NCI-H2029 (cell line): ENCODE results near the gene MTG2.

Source experiments
- DNase-seq: peaks from one replicate; lab custom pipeline; 2025; lab: John Stamatoyannopoulos, UW

MTG2 gene

GRCh38 chr20:62235777-62236157, 52.9 kb downstream of the MTG2 start:
- no peak for DNase-seq

DNA sequence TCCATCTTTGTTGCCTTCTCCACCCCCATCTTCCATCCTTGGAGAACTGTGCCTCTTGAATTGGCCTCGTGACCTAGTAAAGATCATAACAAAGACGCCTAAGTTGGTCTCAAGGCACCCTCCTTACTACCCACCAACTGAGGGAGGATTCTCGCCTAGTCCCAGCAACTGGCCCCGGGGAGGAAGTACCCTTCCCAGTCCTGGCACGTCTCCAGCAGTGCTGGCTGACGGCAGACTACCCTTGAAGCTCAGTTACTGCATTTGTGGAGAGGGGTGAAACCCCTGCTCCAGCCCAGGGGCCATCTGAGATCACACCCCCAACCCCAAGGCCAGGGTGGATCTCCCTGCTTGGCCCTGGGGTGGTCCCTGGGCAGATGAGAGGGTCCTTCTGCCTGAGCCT, 53.4 kb downstream of the MTG2 start:
- DNase-seq, result no peak

DNA sequence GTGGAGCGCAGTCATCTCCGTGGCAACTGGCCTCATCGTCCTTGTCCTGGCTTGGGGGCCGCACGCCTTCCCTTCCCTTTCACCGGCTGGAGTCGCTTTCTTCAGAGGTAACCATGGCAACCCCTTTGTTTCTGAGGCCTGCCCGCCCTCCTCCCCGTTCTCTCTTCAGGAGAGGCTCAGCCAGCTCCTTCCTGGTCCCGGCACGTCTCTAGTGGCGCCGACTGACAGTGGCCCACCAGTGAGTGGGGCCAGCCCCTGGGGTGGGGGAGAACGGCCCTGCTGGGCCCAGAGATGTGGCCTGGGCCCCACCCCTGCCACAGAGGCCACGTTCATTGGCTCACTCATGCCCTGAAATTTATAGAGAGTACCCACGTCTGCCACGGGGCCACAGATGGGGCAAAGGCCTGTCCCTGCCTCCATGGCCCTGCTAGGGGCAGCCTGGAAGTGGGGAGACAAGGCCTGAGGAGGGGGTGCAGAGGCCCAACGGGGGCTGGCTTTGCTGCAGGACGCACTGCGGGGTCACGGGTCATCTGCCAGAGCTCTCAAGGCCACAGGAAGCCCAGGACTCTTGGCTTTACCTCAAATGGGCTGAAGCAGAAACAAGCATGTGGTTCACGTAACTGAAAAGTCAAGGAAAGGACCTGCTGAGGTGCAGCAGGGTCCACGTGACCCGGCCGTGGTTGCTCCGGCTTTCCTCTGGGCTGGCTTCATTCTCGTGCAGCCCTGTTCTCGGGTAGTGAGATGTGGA, 54.1 kb downstream of the MTG2 start:
- DNase-seq, result no peak

DNA sequence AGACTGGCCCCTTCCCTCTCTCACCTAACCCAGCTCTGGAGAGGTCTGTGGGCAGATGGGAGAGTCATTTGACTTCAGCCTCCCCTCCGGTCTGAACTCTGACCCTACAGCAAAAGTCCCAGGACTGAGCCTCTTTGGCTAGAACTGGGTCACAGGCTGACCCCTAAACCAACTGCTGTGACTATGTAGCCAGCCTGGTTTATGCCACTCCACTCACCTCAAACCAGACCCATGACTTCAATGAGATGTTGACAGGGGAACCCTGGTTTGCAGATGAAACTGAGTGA, 54.6 kb downstream of the MTG2 start:
- DNase-seq, result no peak

- DNase-seq, result peak; percentile 98
These were observed 55.2 kb downstream of the MTG2 start, which contains the start of gene OSBPL2 for GRCh38 chr20:62237801-62238568. TSS of gene OSBPL2 (plus strand) at chr20:62238521. CDS start at chr20:62256185, 17,664 bp downstream.

- peak; percentile 17 for DNase-seq
These were observed 55.9 kb downstream of the MTG2 start for GRCh38 chr20:62238569-62239277.

GRCh38 chr20:62239278-62239879, 56.6 kb downstream of the MTG2 start:
- DNase-seq, result no peak

DNA sequence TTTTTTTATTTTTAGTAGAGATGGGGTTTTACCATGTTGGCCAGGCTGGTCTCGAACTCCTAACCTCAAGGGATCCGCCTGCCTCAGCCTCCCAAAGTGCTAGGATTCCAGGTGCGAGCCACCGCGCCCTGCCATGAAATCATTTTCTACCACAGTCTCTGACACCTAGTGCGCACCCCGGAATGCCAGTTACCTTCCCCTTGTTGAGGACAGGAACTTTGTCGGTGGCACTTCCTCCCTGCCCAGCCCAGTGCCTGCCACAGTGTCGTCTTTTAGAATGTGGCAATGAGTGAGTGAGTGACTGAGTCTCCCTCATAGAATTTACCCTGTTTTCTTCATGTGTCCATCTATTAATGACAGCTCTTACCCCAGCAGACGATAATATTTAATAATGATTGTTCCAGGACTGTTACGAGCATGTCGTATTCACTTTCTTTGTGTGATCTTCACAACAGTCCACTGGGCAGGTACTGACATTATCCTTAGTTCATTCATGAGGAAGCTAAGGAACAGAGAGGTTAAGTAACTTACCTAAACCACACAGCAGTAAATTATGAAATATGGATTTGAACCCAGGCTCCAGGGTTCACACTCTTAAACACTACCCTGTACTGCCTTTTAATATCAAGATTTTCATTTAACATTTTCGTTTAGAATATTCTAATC, 57.3 kb downstream of the MTG2 start:
- DNase-seq, result no peak

DNA sequence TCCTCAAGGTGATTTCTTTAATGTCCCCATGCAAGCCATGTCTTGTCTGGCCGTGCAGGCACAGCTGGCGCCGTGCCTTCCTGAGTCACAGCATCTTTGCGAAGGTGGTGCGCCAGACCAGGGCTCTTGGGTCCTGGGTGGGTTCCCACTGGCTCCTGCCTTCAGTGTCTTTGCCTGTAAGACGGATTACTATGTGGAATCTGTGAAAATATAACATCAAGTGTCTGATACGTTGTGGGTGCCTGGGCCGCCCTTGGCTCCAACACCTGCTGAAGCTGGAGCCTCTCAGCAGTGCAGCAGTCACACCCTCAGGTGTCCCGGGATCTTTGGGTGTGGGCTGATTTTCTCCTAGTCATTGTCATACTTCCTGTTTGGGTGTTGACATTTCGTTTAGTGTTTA, 58.7 kb downstream of the MTG2 start:
- no peak for DNase-seq

DNA sequence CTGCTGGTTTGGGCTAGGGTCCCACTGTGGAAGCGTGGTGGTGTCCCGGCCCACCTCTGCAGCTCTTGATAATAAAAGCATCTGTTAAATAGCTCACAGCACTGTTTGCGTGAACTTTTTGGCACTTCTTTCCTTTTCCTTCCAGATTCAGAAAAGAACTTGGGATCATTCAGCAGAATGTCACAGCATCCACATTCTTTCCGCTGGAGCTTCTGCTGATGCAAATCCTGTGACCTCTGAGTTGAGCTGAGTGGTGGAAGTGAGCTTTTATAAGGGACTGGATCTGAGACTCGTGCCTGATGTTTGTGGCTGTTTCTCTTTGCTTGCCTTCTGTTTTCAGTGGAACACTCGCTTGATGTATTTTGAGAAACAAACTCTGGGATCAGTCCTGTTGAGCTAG, 59.3 kb downstream of the MTG2 start:
- no peak for DNase-seq

DNA sequence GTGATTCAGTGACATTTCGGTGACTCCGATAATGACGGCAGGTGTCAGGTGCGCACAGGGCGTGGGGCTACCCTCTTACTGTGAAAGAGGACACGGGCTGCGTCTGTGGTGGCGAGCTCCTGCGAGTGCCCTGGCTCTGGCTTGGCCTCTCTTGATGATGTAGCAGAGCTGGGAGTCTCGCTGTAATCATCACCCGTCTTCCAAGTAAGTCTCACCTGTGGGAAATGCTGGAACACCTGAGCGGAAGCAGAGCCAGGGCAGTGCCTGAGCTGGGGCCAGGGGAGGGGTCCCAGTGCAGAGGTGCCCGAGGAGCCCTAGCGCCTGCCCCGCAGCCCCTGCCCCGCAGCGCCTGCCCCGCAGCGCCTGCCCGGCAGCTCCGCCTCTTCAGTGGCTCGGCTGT, 60.3 kb downstream of the MTG2 start:
- no peak for DNase-seq

- DNase-seq, result no peak
These were observed 61.2 kb downstream of the MTG2 start for GRCh38 chr20:62243906-62244515.

DNA sequence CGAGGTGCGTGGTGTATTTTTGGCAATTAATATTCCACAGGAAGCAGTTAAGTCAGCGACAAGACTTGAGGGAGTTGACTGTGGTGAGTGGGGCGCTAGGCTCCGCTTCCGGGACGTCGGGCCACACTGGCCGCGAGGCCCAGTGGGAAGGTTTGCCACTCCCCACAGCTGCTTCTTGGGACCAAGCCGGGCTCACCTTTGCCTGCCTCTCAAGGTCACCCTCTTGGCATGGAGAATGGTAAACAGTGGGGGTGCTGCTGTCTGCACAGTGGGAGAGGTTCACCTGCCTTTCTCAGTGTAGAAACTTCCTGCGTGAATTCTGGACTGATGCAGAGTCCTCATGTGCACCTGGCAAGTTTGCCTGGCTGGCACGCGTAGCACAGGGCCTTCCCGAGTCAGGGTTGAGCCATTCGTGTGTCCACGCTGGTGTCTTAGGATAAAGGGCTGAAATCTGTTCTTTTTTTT, 61.8 kb downstream of the MTG2 start:
- DNase-seq, result no peak

GRCh38 chr20:62245911-62246280, 63.1 kb downstream of the MTG2 start:
- no peak for DNase-seq

GRCh38 chr20:62246431-62246830, 63.6 kb downstream of the MTG2 start:
- DNase-seq, result no peak

DNA sequence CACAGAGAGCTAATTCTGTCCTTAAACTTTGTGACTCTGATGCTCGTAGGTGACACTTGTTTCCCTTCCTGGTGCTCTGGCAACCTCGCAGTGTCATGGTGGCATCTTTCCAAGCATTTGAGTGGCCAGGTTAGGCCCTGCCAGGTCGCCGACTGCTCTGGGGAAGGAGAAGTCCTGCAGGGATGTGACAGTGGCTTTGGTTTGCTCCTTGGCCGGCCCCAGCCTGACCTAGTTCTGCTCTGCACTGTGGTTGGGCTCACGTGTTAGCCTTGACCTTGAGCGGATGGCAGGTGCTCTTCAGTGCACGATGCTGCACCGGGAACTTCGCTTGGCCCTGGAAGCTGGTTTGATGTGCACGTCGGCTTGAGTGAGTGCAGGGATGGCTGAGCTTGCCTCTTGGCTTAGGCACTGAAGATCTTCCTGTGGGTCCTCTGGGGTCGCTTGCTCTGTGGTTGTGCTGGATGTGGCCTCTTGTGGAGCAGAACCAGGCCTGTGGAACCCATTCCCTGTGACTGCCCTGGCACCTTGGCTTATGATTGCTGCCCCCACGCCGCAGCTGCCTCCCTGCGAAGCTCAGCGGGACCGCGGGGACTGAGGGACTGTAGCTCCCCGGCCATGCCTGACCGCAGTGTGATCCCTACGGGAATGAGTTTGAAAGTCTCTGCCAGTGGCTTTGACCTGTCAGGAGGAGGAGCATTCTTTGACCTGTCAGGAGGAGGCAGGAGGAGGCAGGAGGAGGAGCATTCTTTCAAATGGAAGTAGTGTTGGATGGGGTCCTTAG, 64.2 kb downstream of the MTG2 start:
- DNase-seq, result peak; percentile 56

DNA sequence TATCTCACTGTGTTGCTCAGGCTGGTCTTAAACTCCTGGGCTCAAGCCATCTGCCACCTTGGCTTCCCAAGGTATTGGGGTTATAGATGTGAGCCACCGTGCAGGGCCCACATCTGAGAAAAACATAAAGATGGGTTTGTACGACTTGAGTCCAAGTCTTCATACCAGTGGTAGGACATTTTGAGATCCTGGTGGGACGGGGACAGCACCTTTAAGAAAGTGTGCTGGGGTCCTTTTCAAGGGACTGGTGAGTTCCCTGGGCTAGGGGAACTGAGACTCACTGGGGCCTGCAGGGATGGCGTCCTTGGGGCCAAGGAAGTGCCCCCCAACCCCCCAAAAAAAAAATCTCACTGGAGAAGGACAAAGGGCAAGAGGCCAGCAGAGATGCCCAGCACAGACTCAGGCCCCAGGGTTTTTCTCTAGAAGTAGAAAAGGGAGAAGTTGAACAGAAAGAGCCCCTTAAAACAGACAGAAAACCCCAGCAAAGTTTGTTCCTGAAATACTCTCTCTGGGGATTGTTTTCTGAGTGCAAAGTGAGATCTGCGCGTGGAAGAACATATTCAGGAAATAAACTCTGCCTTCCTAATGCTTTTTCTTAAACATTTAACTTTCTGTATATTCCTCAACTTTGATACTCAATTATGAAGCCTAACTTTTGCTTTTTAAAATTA, 66.2 kb downstream of the MTG2 start:
- no peak for DNase-seq

- no peak for DNase-seq
These were observed 69.6 kb downstream of the MTG2 start for GRCh38 chr20:62252342-62252966.
